Renal cortex interstitium (tissue), 11 donors: ENCODE data around the gene MND1. TPM values are rescaled to one million over a fixed set of nuclear protein-coding genes. Genes with fewer than 3 reads are reported as not detected.

Experiments used
- DNase-seq, 11 donors: peaks; one replicate each; pipeline ENCODE4 v3.0.0-alpha.2; 2013; ENCODE audit warnings: low read depth in 9 of 11, low spot score in 4 of 11; ENCODE audit errors: extremely low read depth in 1 of 11
- polyA plus RNA-seq, 3 donors: library from polyadenylated mRNA; unstranded; fragments of 120-200 nt; gene quantifications; one replicate each; pipeline ENCODE4 v1.2.1, GENCODE V29; 2013; ENCODE audit not compliant: insufficient read length in 3 of 3

The MND1 gene
- polyA plus RNA-seq, 3 donors, result 13.3 to 23.2 (median 20.7) TPM

DNA sequence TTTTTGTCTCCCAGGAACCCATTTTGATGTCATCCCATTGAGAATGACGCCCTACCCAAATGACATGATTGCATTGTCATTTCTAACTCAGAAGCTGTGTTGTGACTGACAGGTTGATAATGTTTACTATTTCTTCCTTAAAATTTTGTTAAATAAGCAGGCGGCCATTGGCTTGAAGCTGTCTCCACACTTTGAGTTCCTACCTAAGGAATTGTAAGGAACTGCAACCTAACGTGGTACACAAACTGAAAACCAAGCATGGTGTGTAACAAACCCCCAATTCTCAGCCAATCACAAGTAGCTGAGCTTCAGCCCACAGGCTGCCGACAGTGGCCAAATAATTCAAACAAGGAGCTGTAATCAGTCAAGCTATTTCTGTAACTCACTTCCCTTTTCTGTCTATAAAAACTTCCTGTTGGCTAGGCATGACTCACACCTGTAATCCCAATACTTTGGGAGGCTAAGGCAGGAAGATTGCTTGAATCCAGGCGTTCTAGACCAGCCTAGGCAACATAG is 2.9 kb upstream of the MND1 start:
- DNase-seq, result no peak

- DNase-seq, result no peak
Observed at GRCh38 chr4:153342751-153343552, 1.5 kb upstream of the MND1 start.

GRCh38 chr4:153345012-153345981 is 809 bp downstream of the MND1 start:
- peak in 8 of 11 donors; percentile 36 to 60 (median 46) for DNase-seq

- DNase-seq, result no peak
Observed at GRCh38 chr4:153346031-153346430, 1.5 kb downstream of the MND1 start.

DNA sequence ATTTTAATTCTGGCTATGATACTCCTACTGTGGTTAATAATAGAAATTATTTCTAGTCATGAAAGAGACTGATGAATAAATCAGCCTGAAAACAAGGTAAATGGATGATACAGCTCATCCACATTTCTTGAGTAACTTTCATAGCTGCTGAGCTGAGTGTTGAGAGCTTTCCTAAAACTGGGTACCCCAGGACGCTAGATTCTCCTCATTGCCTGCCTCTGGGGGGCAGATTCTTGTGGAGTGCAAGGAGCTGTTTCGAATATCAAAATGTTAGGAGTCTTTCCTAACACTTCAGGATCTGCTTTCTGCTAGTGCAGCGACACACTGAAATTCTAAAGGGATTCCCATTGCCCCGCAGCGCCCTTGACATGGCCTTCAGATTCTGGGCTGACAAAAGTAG is 2.1 kb downstream of the MND1 start:
- peak in 1 of 11 donors; percentile 9 for DNase-seq

DNA sequence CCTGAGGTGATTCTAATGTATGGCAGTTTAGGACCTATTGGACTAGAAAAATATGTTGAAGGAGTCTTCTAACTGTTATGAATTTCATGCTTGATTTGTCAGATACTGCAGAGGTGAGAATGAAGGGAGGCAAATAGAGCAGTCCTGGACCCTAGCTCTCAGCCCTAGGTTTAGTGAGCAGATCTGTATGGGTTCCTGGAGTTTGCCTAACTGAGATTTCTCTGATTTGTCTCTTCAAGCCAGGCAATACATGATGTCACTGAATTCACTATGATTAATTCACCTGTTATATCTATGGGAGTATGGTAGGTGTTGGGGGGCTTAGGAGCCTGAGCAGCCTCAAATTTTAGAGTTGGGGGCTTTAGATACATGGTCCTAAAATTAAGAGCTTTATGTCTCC is 2.6 kb downstream of the MND1 start:
- no peak for DNase-seq

DNA sequence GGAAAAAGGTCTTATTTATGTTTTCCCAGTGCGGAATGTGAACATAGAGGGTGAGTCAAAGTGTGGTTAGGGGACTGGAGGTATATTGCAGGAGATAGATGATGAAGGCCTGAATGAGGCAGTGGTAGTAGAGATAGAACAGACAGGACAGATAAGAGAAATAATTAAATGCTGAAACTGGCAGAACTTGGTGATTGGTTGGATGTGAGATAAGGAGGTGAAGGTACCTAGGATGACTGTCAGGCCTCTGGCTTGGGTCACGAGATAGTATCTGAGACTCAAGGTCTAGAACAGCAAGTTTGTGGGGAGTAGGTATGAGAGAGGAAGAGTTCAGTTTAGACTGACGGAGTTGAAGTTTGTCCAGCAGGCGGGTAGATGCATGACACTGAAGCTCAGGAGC is 3.5 kb downstream of the MND1 start:
- no peak for DNase-seq

DNA sequence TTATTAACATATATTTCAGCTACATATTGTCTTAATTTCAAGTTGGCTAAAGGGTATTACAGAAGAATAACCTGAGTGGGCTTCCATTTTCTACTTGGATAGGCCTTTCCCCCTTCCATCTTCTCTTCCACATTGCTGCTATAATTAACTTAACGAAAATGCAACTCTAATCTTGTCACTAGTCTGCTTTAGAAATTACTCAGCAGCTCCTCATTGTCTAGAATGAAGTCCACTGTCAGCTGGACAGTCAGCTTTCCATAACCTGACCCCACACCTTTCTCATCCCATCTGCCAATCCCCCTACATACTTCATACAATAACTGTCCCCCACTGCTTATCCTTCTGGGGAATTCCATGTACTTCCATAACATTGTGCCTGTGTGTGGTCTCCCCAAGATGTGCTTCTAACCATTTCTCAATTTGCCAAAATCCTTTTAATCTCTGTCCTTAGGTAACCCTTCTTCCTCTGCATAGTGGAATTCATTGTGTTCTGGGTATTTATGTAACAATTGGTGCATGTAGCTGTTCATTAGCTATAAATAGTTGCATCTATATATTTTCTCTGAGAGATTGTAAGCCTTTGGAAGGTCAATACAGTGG is 4.8 kb downstream of the MND1 start:
- DNase-seq, result no peak

- no peak for DNase-seq
Observed at GRCh38 chr4:153362184-153362583, 17.7 kb downstream of the MND1 start.

DNA sequence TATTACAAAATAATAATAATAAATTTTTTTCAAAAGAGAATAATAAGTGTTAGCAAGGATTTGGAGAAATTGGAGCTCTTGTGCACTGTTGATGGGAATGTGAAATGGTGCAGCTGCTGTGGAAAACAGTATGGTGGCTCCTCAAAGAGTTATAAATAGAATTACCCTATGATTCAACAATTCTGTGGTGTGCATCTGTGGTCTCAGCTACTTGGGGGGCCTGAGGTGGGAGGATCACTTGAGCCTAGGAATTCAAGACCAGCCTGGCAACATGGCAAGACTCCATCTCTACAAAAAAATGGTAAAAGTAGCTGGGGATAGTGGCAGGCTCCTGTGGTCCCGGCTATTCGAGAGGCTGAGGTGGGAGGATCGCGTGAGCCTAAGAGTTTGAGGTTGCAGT is 19.6 kb downstream of the MND1 start:
- no peak for DNase-seq

GRCh38 chr4:153365003-153365402 is 20.5 kb downstream of the MND1 start:
- DNase-seq, result no peak

DNA sequence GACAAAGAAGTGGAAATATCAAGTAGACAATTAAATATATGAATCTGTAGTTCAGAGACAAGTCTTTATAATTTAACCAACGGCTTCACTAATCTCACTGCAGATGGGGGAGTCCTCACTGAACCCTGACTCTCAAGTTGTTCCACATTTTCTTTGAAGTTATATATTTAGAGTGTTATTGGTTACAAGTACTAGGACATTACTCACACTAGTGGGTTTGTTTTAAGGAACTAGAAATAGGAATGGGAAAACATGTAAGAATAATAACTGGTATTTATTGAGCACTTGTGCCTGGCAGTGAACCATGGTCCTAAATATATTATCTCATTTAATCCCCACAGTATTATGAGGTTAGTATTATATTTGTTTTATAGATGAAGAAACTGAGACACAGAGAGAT is 22.0 kb downstream of the MND1 start:
- no peak for DNase-seq

- no peak for DNase-seq
Observed at GRCh38 chr4:153367092-153367491, 22.6 kb downstream of the MND1 start.

- DNase-seq, result no peak
Observed at GRCh38 chr4:153369021-153369420, 24.5 kb downstream of the MND1 start.

DNA sequence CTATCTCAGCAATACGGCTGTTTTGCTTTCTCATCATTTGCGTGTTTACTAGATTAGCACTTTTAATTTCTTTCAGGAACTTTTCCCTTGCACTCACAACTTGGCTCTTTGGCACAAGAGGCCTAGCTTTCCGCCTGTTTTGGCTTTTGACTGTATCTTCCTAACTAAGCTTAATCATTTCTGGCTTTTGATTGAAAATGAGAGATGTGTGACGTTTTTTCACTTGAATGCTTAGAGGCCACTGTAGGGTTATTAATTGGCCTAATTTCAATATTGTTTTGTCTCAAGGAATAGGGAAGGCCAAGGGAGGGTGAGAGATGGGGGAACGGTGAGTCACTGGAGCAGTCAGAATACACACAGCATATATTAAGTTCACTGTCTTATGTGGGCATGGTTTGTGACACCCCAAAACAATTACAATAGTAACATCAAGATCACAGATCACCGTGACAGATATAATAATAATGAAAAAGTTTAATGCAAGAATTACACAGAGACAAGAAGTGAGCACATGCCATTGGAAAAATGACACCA is 27.3 kb downstream of the MND1 start:
- no peak for DNase-seq

- DNase-seq, result no peak
Observed at GRCh38 chr4:153372967-153373562, 28.6 kb downstream of the MND1 start.

DNA sequence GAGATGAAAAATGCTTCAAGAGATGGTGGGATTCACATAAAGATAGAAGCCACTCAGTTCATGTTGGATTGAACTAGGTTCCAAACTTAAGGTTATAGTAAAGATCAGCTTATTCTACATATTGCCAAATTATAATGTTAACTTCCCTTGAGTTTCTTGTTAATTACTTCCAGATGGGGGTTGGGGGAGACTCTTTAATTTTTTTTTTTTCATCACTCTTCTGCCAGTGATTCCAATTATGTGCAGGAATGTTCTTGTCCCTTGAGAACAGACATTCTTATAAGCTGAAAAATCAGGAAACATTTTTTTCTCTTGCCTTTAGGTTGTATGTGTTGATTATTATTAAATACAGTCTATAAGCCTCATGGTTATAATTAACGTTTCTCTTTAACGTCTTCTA is 30.0 kb downstream of the MND1 start:
- no peak for DNase-seq

- DNase-seq, result no peak
Observed at GRCh38 chr4:153375303-153375702, 30.8 kb downstream of the MND1 start.

- DNase-seq, result no peak
Observed at GRCh38 chr4:153383131-153383530, 38.6 kb downstream of the MND1 start.
